Posterior vena cava (tissue), 2 donors: ENCODE data around the gene IP6K1. TPM values are rescaled to one million over a fixed set of nuclear protein-coding genes. Genes with fewer than 3 reads are reported as not detected.
"Not testable (repeated sequence)": the region's sequence is repeated elsewhere in the genome, so short reads cannot be mapped to it uniquely, and the experiment has no call there.

Source experiments
- DNase-seq: peaks from one replicate; pipeline ENCODE4 v3.0.0-alpha.2; 2020; ENCODE audit warnings: low spot score
- intact Hi-C, 2 donors: fragments of 100-400 bp; cut with DNase I; formaldehyde crosslinking; loops; one replicate each; pipeline versions ENCODE4 v1.14.1 to v1.14.2; 2022 to 2023
- total RNA-seq, 2 donors: library from RNA; stranded (reverse); fragmentation: NEBNext Ultra II Directional; extraction: Animal tissue kit (Norgen Biotek cat#: 25700); gene quantifications; one replicate each; pipeline ENCODE4 v1.2.1, GENCODE V29; 2021
- donor health status: DM: yes; HTN: yes; CAD: no.
- donor health status: DM: yes; HTN: yes; CAD: no.

IP6K1 gene
- total RNA-seq, 2 donors from 2014 or later, result 31.5 to 33.3 TPM

- intact Hi-C loops, DNase-seq: not testable (repeated sequence)
Observed at GRCh38 chr3:49776101-49776500, 10.2 kb downstream of the IP6K1 start.

DNA sequence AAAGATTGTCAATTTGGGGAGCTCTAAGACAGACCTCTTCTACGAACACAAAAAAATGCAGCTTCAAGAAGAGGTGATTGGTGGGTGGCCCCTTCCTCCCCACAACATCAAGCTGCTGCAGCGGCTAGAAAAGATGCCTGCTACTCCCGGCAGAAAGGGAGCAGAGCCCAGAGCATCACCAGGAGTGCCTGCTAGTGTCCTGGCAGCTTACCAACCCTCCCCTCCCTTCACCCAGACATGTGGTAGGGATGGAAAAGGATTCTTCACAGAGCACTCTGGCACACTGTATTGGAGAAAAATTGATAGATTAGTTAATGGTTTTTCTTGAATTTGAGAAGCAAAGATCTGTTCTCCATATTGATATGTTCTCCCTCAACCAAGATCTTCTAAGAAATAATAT, 10.8 kb downstream of the IP6K1 start:
- no peak for DNase-seq

GRCh38 chr3:49772703-49773102, 13.6 kb downstream of the IP6K1 start:
- no peak for DNase-seq
- intact Hi-C loops, result no loop called here

More for the DNA sequence above, 10.8 kb downstream of the IP6K1 start:
- intact Hi-C loops, result no loop called here

GRCh38 chr3:49771340-49771938, 14.9 kb downstream of the IP6K1 start:
- intact Hi-C loops, result no loop called here
- DNase-seq, result no peak

GRCh38 chr3:49769926-49770325, 16.4 kb downstream of the IP6K1 start:
- intact Hi-C loops, result no loop called here
- DNase-seq, result no peak

DNA sequence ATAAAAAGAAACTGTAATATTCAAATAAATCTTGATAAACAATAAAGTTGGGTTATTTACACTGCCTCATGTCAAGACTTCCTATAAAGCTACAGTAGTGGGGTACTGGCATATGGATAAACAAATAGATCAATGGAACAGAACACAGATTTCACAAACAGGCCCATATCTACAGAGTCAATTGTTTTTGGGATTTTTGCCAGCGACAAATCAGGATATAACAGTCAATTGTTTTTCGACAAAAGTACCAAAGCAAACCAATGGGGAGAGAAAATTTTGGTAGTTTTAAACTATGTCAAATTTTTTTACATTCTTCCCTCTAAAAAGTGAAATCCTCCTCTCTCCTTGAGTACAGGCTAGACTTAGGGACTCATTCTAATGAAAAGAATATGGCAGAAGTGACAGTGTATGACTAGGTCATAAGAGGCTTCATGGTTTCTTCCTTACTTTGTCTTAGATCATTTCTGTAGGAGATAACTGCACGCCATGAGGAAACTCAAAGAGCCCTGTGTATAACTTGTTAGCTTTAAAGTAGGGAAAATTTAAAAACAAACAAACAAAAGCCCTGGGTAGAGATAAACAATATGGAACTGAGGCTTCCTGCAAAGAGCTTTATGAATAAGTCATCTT, 16.9 kb downstream of the IP6K1 start:
- intact Hi-C loops, result no loop called here

GRCh38 chr3:49763981-49764380, 22.4 kb downstream of the IP6K1 start:
- DNase-seq, result no peak
- intact Hi-C loops, result no loop called here

More for the DNA sequence above, 16.9 kb downstream of the IP6K1 start:
- DNase-seq, result no peak

GRCh38 chr3:49761661-49762060, 24.7 kb downstream of the IP6K1 start:
- DNase-seq, result no peak
- intact Hi-C loops, result no loop called here

DNA sequence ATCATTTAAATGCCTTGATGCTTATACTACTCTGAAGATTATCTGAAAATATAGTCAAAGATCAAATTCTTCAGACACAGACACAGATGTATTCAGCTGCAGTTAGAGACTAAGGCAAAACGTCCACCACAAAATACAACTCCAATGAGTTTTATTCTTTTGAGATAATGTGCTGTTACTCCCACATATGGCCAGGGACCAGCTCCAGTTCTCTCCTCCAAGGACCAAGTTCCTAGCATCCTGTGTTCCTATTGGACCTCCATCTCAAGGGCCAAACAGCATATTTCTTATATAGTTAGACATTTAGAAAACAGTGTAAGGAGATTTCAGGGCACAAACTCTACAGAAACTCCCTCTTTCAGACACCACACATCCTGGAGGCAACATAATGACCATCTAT, 27.1 kb downstream of the IP6K1 start:
- intact Hi-C loops, result no loop called here
- DNase-seq, result no peak

- DNase-seq, result no peak
- intact Hi-C loops, result no loop called here
Observed at GRCh38 chr3:49757197-49757596, 29.1 kb downstream of the IP6K1 start.

GRCh38 chr3:49756036-49756435, 30.3 kb downstream of the IP6K1 start:
- DNase-seq, result no peak
- intact Hi-C loops, result no loop called here

GRCh38 chr3:49754536-49754935, 31.8 kb downstream of the IP6K1 start:
- intact Hi-C loops, result no loop called here
- no peak for DNase-seq

DNA sequence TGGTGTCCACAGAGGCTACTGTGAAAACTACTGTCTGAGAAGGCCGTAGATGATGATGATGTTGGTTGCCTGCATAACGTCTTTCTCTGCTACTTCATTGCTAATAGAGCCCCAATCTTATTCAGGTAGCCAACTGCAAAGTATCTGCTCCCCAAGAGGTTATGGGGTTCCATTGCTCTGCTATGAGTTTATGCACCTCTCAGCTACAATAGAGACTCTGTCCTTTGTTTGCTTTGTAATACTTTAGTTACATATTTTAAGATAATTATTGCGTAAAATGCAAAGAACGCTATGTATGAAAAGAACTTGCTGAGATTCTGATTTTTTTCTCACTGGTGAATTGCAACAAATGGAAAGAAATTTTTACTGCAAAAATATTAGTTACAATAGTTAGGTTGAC, 34.8 kb downstream of the IP6K1 start:
- DNase-seq, result no peak
- intact Hi-C loops, result no loop called here

DNA sequence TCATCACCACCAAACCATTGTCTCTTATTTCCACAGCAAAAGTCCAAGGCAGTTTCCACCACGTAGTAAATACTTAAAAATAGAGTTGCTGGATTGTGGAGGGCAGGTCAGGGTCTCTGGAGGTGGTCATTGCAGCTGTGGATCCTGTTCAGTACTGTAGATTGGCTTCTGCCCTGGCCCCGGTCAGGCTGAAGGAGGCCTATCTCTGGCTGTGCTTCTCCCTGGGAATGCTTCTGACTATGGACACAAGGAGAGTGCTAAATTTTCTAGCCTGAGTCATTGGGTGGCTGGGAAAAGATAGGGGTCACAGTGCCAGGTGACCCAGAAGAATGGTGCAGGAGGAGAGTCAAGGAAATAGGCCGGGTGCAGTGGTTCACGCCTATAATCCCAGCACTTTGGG, 36.3 kb downstream of the IP6K1 start:
- DNase-seq, result no peak
- intact Hi-C loops, result no loop called here

- intact Hi-C loops, DNase-seq: not testable (repeated sequence)
Observed at GRCh38 chr3:49748874-49749273, 37.5 kb downstream of the IP6K1 start.

- DNase-seq, result no peak
- intact Hi-C loops, result no loop called here
Observed at GRCh38 chr3:49747792-49748480, 38.4 kb downstream of the IP6K1 start.

- intact Hi-C loops, result no loop called here
Observed at GRCh38 chr3:49745986-49746385, 40.4 kb downstream of the IP6K1 start.

GRCh38 chr3:49740427-49740826, 45.9 kb downstream of the IP6K1 start:
- intact Hi-C loops, result no loop called here
- no peak for DNase-seq

More at GRCh38 chr3:49745986-49746385, 40.4 kb downstream of the IP6K1 start:
- no peak for DNase-seq

- DNase-seq, result no peak
- intact Hi-C loops, result no loop called here
Observed at GRCh38 chr3:49738067-49738713, 48.2 kb downstream of the IP6K1 start.

DNA sequence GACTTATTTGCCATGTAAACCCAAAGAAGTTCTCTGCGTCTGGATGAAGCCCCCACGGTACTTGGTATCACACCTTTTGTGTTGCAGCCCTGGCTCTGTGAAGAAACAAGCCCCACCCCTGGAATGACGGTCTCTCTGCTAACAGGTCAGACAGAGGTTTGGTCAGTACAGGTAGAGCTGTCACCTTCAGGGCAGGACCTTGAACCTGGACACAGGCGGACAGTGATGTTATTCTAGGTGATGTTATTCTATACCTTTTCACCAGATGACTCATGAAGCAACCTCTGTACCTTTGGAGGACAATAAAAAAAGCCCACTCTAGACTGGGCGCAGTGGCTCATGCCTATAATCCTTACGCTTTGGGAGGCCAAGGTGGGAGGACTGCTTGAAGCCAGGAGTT, 51.6 kb downstream of the IP6K1 start:
- intact Hi-C loops, result no loop called here
- no peak for DNase-seq
